SK-N-SH treated with all-trans-retinoic acid at 6 μM for 48 hours (cell line): ENCODE results near the gene NRXN3.

Experiments
- ARNTL ChIP-seq: fragments of 450-650 bp; formaldehyde crosslinking; IDR thresholded peaks from 2 replicates; pipeline ENCODE4 v1.5.0; 2020; ENCODE audit warnings: low read depth, mild to moderate bottlenecking, moderate library complexity, borderline replicate concordance
- POU6F1 ChIP-seq: fragments of 250-450 bp; sonication (Bioruptor Pico); IDR thresholded peaks from 2 replicates; pipeline ENCODE4 v1.8.0; 2021; ENCODE audit warnings: low read depth, mild to moderate bottlenecking, moderate library complexity, borderline replicate concordance
- ZC3H10 ChIP-seq: fragments of 250-450 bp; sonication (Bioruptor Pico); IDR thresholded peaks from 2 replicates; pipeline ENCODE4 v1.5.1; 2021; ENCODE audit warnings: mild to moderate bottlenecking, moderate library complexity
- TF ChIP-seq, protein P1 (sequence below): fragments of 250-450 bp; sonication (Bioruptor Pico); IDR thresholded peaks from 2 replicates; pipeline ENCODE4 v1.8.0; 2020; ENCODE audit warnings: mild to moderate bottlenecking, moderate library complexity, borderline replicate concordance

DNA sequence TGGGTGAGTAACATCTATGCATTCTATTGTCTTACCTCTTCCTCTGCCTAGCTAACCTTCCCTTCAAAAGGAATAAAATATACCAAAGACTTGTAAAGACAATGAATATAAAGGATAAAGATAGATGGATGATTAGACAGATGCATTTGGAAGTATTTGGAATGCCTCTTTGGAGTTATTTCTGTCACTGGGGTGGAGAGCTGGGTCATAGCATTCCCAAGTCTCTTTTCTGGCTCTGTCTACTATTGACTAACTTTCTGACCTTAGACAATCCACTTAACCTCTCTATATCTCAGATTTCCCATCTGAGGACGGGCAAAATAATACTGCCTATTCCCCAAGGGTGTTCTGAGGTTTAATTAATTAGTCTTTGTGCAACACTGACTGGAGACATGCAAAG, 1523.8 kb downstream of the NRXN3 start:
- no peak for TF ChIP-seq ARNTL
- TF ChIP-seq POU6F1: no peak
- TF ChIP-seq, protein P1, sequence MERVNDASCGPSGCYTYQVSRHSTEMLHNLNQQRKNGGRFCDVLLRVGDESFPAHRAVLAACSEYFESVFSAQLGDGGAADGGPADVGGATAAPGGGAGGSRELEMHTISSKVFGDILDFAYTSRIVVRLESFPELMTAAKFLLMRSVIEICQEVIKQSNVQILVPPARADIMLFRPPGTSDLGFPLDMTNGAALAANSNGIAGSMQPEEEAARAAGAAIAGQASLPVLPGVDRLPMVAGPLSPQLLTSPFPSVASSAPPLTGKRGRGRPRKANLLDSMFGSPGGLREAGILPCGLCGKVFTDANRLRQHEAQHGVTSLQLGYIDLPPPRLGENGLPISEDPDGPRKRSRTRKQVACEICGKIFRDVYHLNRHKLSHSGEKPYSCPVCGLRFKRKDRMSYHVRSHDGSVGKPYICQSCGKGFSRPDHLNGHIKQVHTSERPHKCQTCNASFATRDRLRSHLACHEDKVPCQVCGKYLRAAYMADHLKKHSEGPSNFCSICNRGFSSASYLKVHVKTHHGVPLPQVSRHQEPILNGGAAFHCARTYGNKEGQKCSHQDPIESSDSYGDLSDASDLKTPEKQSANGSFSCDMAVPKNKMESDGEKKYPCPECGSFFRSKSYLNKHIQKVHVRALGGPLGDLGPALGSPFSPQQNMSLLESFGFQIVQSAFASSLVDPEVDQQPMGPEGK (CRISPR knock-in tag): no peak
- TF ChIP-seq ZC3H10: no peak
